PC-3 (cell line): ENCODE results near the gene MYLK2. TPM values are rescaled to one million over a fixed set of nuclear protein-coding genes. Genes with fewer than 3 reads are reported as not detected.

ENCODE experiments used
- ATAC-seq: fragments of 200-7000 bp; cut with Tn5 transposase; 2 replicates; pipeline ENCODE4 v1.9.1; 2020; ENCODE audit warnings: mild to moderate bottlenecking, moderate library complexity
- BruUV-seq: library from RNA; stranded (reverse); fragments of 400-500 nt; replicated peaks from 2 replicates; lab custom pipeline; 2021; lab: Mats Ljungman, UMichigan
- CTCF ChIA-PET: fragments of 300-600 bp; sonication (Branson Sonifier 250); formaldehyde crosslinking; loops from one replicate; lab custom pipeline; 2022; ENCODE audit warnings: antibody characterized with exemption; lab: Charles Lee
- POLR2A ChIA-PET: fragments of 300-600 bp; sonication (Branson Sonifier 250); formaldehyde crosslinking; loops from one replicate; lab custom pipeline; 2022; ENCODE audit warnings: antibody characterized with exemption; ENCODE audit not compliant: unreplicated experiment; lab: Charles Lee
- DNase-seq: peaks from one replicate; pipeline ENCODE4 v3.0.0-alpha.2; 2015
- H2AFZ ChIP-seq: fragments of 300-600 bp; sonication (generic); 2 replicates; pipeline ENCODE4 v1.6.0; 2016; ENCODE audit warnings: antibody characterized with exemption, low read length
- H3F3A ChIP-seq: fragments of 300-600 bp; sonication (generic); one replicate; pipeline ENCODE4 v1.6.0; 2017; ENCODE audit warnings: antibody characterized with exemption, low read length, control low read depth, mild to moderate bottlenecking; ENCODE audit not compliant: unreplicated experiment
- H3K27ac ChIP-seq: fragments of 300-600 bp; sonication (generic); 2 replicates; pipeline ENCODE4 v1.5.1; 2016; ENCODE audit warnings: mild to moderate bottlenecking, low read length
- H3K27me3 ChIP-seq: fragments of 300-600 bp; sonication (generic); 2 replicates; pipeline ENCODE4 v1.6.1; 2016; ENCODE audit warnings: low read length, mixed read lengths
- H3K36me3 ChIP-seq: fragments of 300-600 bp; sonication (generic); 2 replicates; pipeline ENCODE4 v1.6.1; 2016; ENCODE audit warnings: low read depth, mixed run types, low read length, mixed read lengths
- H3K4me1 ChIP-seq: fragments of 300-600 bp; sonication (generic); 2 replicates; pipeline ENCODE4 v1.5.1; 2016; ENCODE audit warnings: low read length; ENCODE audit not compliant: insufficient read depth
- H3K4me2 ChIP-seq: fragments of 300-600 bp; sonication (generic); 2 replicates; pipeline ENCODE4 v1.6.0; 2016; ENCODE audit warnings: low read length
- H3K4me3 ChIP-seq: fragments of 300-600 bp; sonication (generic); 2 replicates; pipeline ENCODE4 v1.5.1; 2016; ENCODE audit warnings: mild to moderate bottlenecking, low read length, mixed read lengths
- H3K79me2 ChIP-seq: fragments of 300-600 bp; sonication (generic); 2 replicates; pipeline ENCODE4 v1.6.1; 2017; ENCODE audit warnings: low read length, mixed read lengths
- H3K9ac ChIP-seq: fragments of 300-600 bp; sonication (generic); 2 replicates; pipeline ENCODE4 v1.6.0; 2016; ENCODE audit warnings: mild to moderate bottlenecking, low read length
- H3K9me2 ChIP-seq: fragments of 300-600 bp; sonication (generic); replicated peaks from 2 replicates; pipeline ENCODE4 v1.6.1; 2016; ENCODE audit warnings: mixed run types, low read length, mixed read lengths
- H3K9me3 ChIP-seq: fragments of 300-600 bp; sonication (generic); 2 replicates; pipeline ENCODE4 v1.6.1; 2016; ENCODE audit warnings: low read length, mixed read lengths
- H4K20me1 ChIP-seq: fragments of 300-600 bp; sonication (generic); 2 replicates; pipeline ENCODE4 v1.6.1; 2016; ENCODE audit warnings: low read length, mixed read lengths
- EZH2 ChIP-seq: fragments of 300-600 bp; sonication (generic); IDR thresholded peaks from one replicate; pipeline ENCODE4 v1.6.1; 2017; ENCODE audit warnings: antibody characterized with exemption, mild to moderate bottlenecking, low read length; ENCODE audit not compliant: unreplicated experiment
- EZH2phosphoT487 ChIP-seq: fragments of 300-600 bp; sonication (generic); IDR thresholded peaks from 2 replicates; pipeline ENCODE4 v1.6.1; 2018; ENCODE audit warnings: mild to moderate bottlenecking, antibody characterized with exemption, low read length, borderline replicate concordance
- intact Hi-C: fragments of 100-400 bp; cut with micrococcal nuclease; formaldehyde crosslinking; loops from 2 replicates; pipeline ENCODE4 v1.9.0; 2023
- total RNA-seq: library from RNA; depleted of rRNA; stranded (reverse); fragments of >200 nt; gene quantifications from 2 replicates; pipeline ENCODE4 v1.2.3, GENCODE V29; 2014
- TF ChIP-seq, protein P1 (sequence below): fragments of 300-600 bp; sonication (generic); conservative IDR thresholded peaks from 2 replicates; pipeline ENCODE4 v1.5.1; 2017; ENCODE audit warnings: antibody characterized with exemption, low read depth, mild to moderate bottlenecking, low read length

The MYLK2 gene
- total RNA-seq, 1 experiment from 2014 or later, result 1.7 TPM

GRCh38 chr20:31848088-31848999, 29.2 kb downstream of the MYLK2 start:
- H2AFZ ChIP-seq, result no peak overlapping the region
- no peak for TF ChIP-seq EZH2
- TF ChIP-seq, protein P1, sequence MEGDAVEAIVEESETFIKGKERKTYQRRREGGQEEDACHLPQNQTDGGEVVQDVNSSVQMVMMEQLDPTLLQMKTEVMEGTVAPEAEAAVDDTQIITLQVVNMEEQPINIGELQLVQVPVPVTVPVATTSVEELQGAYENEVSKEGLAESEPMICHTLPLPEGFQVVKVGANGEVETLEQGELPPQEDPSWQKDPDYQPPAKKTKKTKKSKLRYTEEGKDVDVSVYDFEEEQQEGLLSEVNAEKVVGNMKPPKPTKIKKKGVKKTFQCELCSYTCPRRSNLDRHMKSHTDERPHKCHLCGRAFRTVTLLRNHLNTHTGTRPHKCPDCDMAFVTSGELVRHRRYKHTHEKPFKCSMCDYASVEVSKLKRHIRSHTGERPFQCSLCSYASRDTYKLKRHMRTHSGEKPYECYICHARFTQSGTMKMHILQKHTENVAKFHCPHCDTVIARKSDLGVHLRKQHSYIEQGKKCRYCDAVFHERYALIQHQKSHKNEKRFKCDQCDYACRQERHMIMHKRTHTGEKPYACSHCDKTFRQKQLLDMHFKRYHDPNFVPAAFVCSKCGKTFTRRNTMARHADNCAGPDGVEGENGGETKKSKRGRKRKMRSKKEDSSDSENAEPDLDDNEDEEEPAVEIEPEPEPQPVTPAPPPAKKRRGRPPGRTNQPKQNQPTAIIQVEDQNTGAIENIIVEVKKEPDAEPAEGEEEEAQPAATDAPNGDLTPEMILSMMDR, result no peak
- TF ChIP-seq EZH2phosphoT487, result no peak
- no peaks in the 10 kb centered on the region for H3K36me3 ChIP-seq
- ATAC-seq, result no peak
- no peak overlapping the region for H3K4me3 ChIP-seq
- H3K27ac ChIP-seq, result no peak overlapping the region
- H3K27me3 ChIP-seq, result peaks cover 11% of the 10 kb centered on the region
- CTCF ChIA-PET, result interaction anchor here (0.6 to 0.7 kb wide), 2 partner anchors 109 to 224 kb away, joined by 3 to 6 read pairs; no protein-coding TSS in a partner anchor
- 0 out of 2 replicates have a peak, but pooled peaks cover 3% of the 10 kb centered on the region for H3K4me1 ChIP-seq
- intact Hi-C loops, result no loop called here
- no peaks in the 10 kb centered on the region for H3K9me3 ChIP-seq
- no peaks in the 10 kb centered on the region for H3K79me2 ChIP-seq
- no TSS peak for BruUV-seq
- H3K9me2 ChIP-seq, result no peaks in the 10 kb centered on the region
- H3F3A ChIP-seq, result no peaks in the 10 kb centered on the region
- POLR2A ChIA-PET, result no interaction called here
- DNase-seq, result no peak
- H3K9ac ChIP-seq, result no peak overlapping the region
- H4K20me1 ChIP-seq, result no peaks in the 10 kb centered on the region
- H3K4me2 ChIP-seq, result no peak overlapping the region

DNA sequence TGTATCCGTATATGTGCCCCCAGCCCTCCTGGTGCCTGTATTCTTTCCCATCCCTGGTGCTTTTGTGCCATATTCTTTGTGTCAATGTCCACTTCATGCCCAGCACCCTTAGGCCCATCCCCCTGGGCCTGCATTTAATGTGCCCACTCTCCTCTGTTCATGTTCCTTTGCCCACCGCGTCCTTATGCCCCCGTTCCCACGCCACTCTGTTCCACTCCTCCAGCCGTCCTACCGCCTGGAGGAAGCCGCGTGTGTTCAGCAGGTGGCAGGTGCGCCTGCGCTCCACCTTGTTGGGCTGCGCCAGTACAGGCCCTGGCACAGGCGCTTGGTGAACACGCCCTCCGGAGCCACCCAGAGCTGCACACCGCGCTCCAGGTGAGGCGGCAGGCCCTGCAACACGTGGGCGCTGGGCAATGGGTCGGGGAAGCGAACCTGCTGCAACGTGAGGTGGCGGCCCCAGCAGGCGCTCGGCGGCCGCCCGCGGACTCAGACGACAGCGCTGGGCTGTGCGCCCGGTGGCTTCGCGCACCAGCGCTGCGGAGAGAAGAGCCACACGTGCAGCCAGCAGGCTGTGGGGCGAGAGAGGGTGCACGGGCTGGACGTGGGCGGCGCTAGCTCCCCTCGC, 30.3 kb downstream of the MYLK2 start:
- Histone ChIP-seq H2AFZ (no peak overlapping the region), H3K36me3 (no peaks in the 10 kb centered on the region)
- no TSS peak for BruUV-seq

More for the DNA sequence above, 30.3 kb downstream of the MYLK2 start:
- ChIA-PET CTCF (interaction anchor here (0.5 kb wide), 1 partner anchor 216 kb away, joined by 6 read pairs; no protein-coding TSS in a partner anchor), POLR2A (no interaction called here)
- Histone ChIP-seq H3F3A (no peaks in the 10 kb centered on the region), H3K4me2 (no peak overlapping the region), H3K27me3 (peaks cover 12% of the 10 kb centered on the region), H3K9me3 (no peaks in the 10 kb centered on the region), H3K4me3 (no peak overlapping the region), H3K4me1 (0 out of 2 replicates have a peak, but pooled peaks cover 3% of the 10 kb centered on the region), H3K9me2 (no peaks in the 10 kb centered on the region), H3K79me2 (no peaks in the 10 kb centered on the region), H4K20me1 (no peaks in the 10 kb centered on the region), H3K9ac (no peak overlapping the region), H3K27ac (no peak overlapping the region)
- DNase-seq (peak; percentile 4), ATAC-seq (peak; percentile 9; the same call in 1 of the 2 replicates)
- TF ChIP-seq EZH2phosphoT487 (no peak), EZH2 (no peak)
- TF ChIP-seq, protein P1, result no peak
- intact Hi-C loops, result no loop called here
